HepG2 (cell line): ENCODE data around the gene CLCA1. TPM values are rescaled to one million over a fixed set of nuclear protein-coding genes. Genes with fewer than 3 reads are reported as not detected.

ENCODE experiments used
- ATAC-seq: fragments of 200-7000 bp; cut with Tn5 transposase; 3 replicates; pipeline ENCODE4 v1.9.1; 2020; ENCODE audit warnings: mild to moderate bottlenecking, moderate library complexity
- BruUV-seq: library from RNA; stranded (reverse); fragments of 400-500 nt; replicated peaks from 2 replicates; lab custom pipeline; 2021; lab: Mats Ljungman, UMichigan
- CTCF ChIA-PET: fragments of 300-600 bp; formaldehyde crosslinking; extraction: SDS; loops from one replicate; lab custom pipeline; 2021; ENCODE audit warnings: low total read pairs, inconsistent platforms, low intra/inter-chr PET ratio; lab: Yijun Ruan, JAX
- POLR2A ChIA-PET: fragments of 350-600 bp; sonication (Branson Sonifier 250); formaldehyde crosslinking; loops from one replicate; lab custom pipeline; 2020; ENCODE audit warnings: antibody characterized with exemption, inconsistent platforms; lab: Yijun Ruan, JAX
- DNase-seq: peaks from one replicate; pipeline ENCODE4 v3.0.0-alpha.2; 2015; ENCODE audit warnings: low spot score
- FAIRE-seq: peaks from 3 replicates; lab custom pipeline; 2011; peaks lifted over from hg19 to GRCh38; lab: Jason Lieb, UNC
- H2AFZ ChIP-seq: one replicate; pipeline ENCODE4 v1.6.1; 2011; ENCODE audit warnings: low read length, inconsistent platforms
- H3K27ac ChIP-seq: fragments of 300-600 bp; 3 replicates; pipeline ENCODE4 v1.8.0; 2011; ENCODE audit warnings: mixed run types, mild to moderate bottlenecking, mixed read lengths, low read length, inconsistent platforms; ENCODE audit not compliant: insufficient read depth; ENCODE audit errors: extremely low read length
- H3K27me3 ChIP-seq, 2 experiments: fragments of 200-600 bp in 1 of 2; 2 replicates in 1 of 2; 3 replicates in 1 of 2; pipeline versions ENCODE4 v1.6.0 to v1.8.0; 2011; ENCODE audit warnings: low read length in 2 of 2, mild to moderate bottlenecking in 2 of 2, moderate library complexity in 2 of 2, inconsistent platforms in 1 of 2; ENCODE audit not compliant: insufficient read depth in 2 of 2, control insufficient read depth in 1 of 2
- H3K36me3 ChIP-seq, 2 experiments: fragments of 200-600 bp in 1 of 2; replicated peaks in 1 of 2; 2 replicates in 1 of 2; 3 replicates in 1 of 2; pipeline versions ENCODE4 v1.5.1 to v1.8.0; 2011; ENCODE audit warnings: low read length in 2 of 2, inconsistent platforms in 1 of 2; ENCODE audit not compliant: insufficient read depth in 2 of 2, control insufficient read depth in 1 of 2
- H3K4me1 ChIP-seq: 2 replicates; pipeline ENCODE4 v1.5.1; 2012; ENCODE audit warnings: low read length, inconsistent platforms; ENCODE audit not compliant: insufficient read depth
- H3K4me2 ChIP-seq: 2 replicates; pipeline ENCODE4 v1.6.0; 2011; ENCODE audit warnings: low read depth, low read length, inconsistent platforms
- H3K4me3 ChIP-seq, 3 experiments: fragments of 200-600 bp in 1 of 3; sonication (generic), shearing (Covaris generic) in 1 of 3; replicated peaks in 1 of 3; 2 replicates each; pipeline ENCODE4 v1.5.1; 2011 to 2016; ENCODE audit warnings: low read length in 3 of 3, inconsistent platforms in 2 of 3, low read depth in 2 of 3, mild to moderate bottlenecking in 2 of 3, control low read depth in 1 of 3, mixed read lengths in 1 of 3; ENCODE audit not compliant: insufficient read depth in 1 of 3
- H3K79me2 ChIP-seq: one replicate; pipeline ENCODE4 v1.6.1; 2011; ENCODE audit warnings: low read length, inconsistent platforms; ENCODE audit not compliant: insufficient read depth
- H3K9ac ChIP-seq: 2 replicates; pipeline ENCODE4 v1.6.0; 2011; ENCODE audit warnings: mild to moderate bottlenecking, low read depth, low read length, inconsistent platforms; ENCODE audit not compliant: insufficient read depth
- H3K9me3 ChIP-seq: 2 replicates; pipeline ENCODE4 v1.5.1; 2012; ENCODE audit warnings: mild to moderate bottlenecking, low read length
- H4K20me1 ChIP-seq: 2 replicates; pipeline ENCODE4 v1.6.0; 2011; ENCODE audit warnings: inconsistent platforms, mild to moderate bottlenecking, low read length, moderate library complexity; ENCODE audit not compliant: insufficient read depth
- DMAP1 ChIP-seq: IDR thresholded peaks from 2 replicates; pipeline ENCODE4 v1.6.1; 2016
- RFX1 ChIP-seq: fragments of 450-650 bp; IDR thresholded peaks from 2 replicates; pipeline ENCODE4 v1.6.1; 2017
- SNAPC5 ChIP-seq: sonication (generic); formaldehyde crosslinking; IDR thresholded peaks from 2 replicates; pipeline ENCODE4 v1.8.1; 2023; ENCODE audit warnings: mild to moderate bottlenecking, missing genetic modification reagents, borderline replicate concordance
- TCF7L2 ChIP-seq: IDR thresholded peaks from 2 replicates; pipeline ENCODE4 v1.6.1; 2011; ENCODE audit warnings: mild to moderate bottlenecking, low read depth, low read length, moderate library complexity
- ZNF619 ChIP-seq: sonication (generic); formaldehyde crosslinking; IDR thresholded peaks from 2 replicates; pipeline ENCODE4 v1.4.0; 2020; ENCODE audit warnings: mild to moderate bottlenecking, missing genetic modification reagents
- ZNF891 ChIP-seq: sonication (generic); formaldehyde crosslinking; IDR thresholded peaks from 2 replicates; pipeline ENCODE4 v1.5.0; 2020; ENCODE audit warnings: mild to moderate bottlenecking, missing genetic modification reagents
- whole genome bisulfite sequencing: methylation state at CpG from one replicate; pipeline ENCODE4 v1.1.6; 2017; ENCODE audit warnings: low lambda C conversion rate; 5-methylcytosine and 5-hydroxymethylcytosine counted together
- in situ Hi-C: cut with HindIII; loops from 2 replicates; pipeline ENCODE4 v1.10.0; 2017; ENCODE audit warnings: low pct_unique_long_range_greater_than_20kb; ENCODE audit not compliant: extremely low pct_ligation_motif_present
- intact Hi-C: fragments of 100-400 bp; cut with micrococcal nuclease; formaldehyde crosslinking; loops from one replicate; pipeline ENCODE4 v1.10.0; 2022; ENCODE audit not compliant: unreplicated experiment
- polyA plus RNA-seq, 8 experiments: library from polyadenylated mRNA; depleted of rRNA in 3 of 8; stranded (reverse) in 7 of 8; unstranded in 1 of 8; fragments of >200 nt; fragmentation: Illumina TruSeq in 4 of 8; extraction: Trizol in 4 of 8; gene quantifications; 2 replicates each; pipeline versions ENCODE4 v1.2.1 to v1.2.3, GENCODE V29; 2011 to 2016; ENCODE audit warnings: low read depth in 4 of 8, missing spikeins in 1 of 8, mixed read lengths in 1 of 8; ENCODE audit not compliant: insufficient read depth in 1 of 8
- total RNA-seq, 5 experiments: library from RNA; depleted of rRNA; stranded (reverse); fragments of >200 nt; fragmentation: Illumina TruSeq; extraction: Trizol; gene quantifications; 2 replicates each; pipeline ENCODE4 v1.2.3, GENCODE V29; 2016; ENCODE audit warnings: low read depth in 1 of 5

The CLCA1 gene
- total and polyA plus RNA-seq, 2 of the 13 experiments (the other 11 are each of a cell fraction or from before 2014, with no cell fraction given): not detected

DNA sequence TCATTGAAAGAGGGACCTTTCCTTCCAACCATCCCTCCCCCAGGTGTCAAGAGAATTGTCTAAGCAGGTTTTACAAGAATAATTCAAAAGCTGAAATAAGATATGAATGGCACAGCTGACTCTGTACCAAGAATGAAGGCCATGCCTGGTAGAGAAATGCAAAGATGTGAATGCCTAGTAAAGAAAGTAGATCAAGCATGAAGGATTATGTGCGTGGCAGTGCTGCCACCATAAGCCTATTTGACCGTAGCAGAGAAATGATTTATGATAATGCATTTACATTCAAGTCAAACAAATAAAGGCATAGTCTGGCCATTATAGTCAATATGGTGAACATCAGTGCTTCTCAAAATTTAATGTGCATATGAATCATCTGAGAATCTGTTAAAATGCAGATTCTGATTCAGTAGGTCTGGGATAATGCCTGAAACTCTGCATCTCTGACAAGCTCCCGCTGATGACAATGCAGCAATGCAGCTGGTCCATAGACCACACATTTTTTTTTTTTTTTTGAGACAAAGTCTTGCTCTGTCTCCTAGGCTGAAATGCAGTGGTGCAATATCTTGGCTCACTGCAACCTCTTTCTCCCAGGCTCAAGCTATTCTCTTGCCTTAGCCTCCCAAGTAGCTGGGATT is 61.6 kb downstream of the CLCA1 start:
- TF ChIP-seq ZNF619 (no peak), ZNF891 (no peak), RFX1 (no peak), TCF7L2 (no peak), SNAPC5 (CRISPR knock-in tag) (no peak)
- H4K20me1 ChIP-seq: no peaks in the 10 kb centered on the region
- 49% methylated on average over 3 of the region's 3 CpGs for WGBS
- H3K79me2 ChIP-seq: no peaks in the 10 kb centered on the region
- DNase-seq (no peak), ATAC-seq (no peak), FAIRE-seq (no peak)
- H3K4me2 ChIP-seq: no peak overlapping the region
- CTCF ChIA-PET: no interaction called here
- BruUV-seq: no TSS peak
- no peaks in the 10 kb centered on the region for H3K9me3 ChIP-seq
- H3K27ac ChIP-seq: no peak overlapping the region
- no peaks in the 10 kb centered on the region for H3K36me3 ChIP-seq
- in situ Hi-C loops: no loop called here
- no peaks in the 10 kb centered on the region for H3K4me1 ChIP-seq
- intact Hi-C loops: no loop called here
- H3K4me3 ChIP-seq: no peak overlapping the region
- H3K9ac ChIP-seq: no peak overlapping the region
- H3K27me3 ChIP-seq: no peaks in the 10 kb centered on the region; a peak in 1 of 5 replicates
- no peak overlapping the region for H2AFZ ChIP-seq
- POLR2A ChIA-PET: no interaction called here

DNA sequence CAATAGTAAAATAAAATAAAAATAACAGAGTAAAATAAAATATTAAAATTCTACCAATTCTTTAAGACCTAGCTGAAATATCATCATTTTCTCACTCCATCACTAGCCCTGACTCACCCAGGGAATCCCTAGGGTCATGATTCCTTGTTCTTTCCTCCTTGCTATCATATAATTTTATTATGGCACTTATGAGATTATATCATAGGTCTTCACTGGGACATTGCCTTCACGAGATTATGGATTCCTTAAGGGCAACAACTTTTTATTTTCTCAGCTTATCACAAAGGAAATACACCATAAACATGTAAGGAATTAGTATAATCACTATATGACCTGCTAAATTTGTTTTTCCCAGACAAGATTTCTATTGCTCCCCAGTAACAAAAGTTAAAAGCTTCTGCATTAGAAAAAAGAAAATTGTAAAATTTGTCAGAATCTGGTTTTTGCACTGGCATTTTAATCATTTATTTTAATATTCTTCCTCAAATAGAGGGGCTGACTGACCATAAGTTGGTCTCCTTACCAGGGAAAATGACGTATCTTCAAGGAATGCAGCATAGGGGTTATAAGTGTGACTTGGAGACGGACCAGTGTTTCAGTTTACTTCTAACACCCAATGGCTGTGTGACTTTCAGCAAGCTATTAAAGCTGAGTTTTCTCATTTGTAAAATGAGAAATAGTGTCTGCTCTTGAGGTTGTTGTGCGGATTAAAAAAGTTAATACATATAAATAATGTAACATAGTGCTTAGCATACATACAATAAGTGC is 69.4 kb downstream of the CLCA1 start:
- DNase-seq (no peak), ATAC-seq (no peak), FAIRE-seq (no peak)
- CTCF ChIA-PET: no interaction called here
- Histone ChIP-seq H3K79me2 (no peaks in the 10 kb centered on the region), H3K36me3 (no peaks in the 10 kb centered on the region), H3K4me1 (no peaks in the 10 kb centered on the region), H3K9me3 (no peaks in the 10 kb centered on the region), H3K9ac (no peak overlapping the region), H4K20me1 (no peaks in the 10 kb centered on the region), H3K4me3 (no peak overlapping the region), H3K4me2 (no peak overlapping the region), H3K27me3 (no peaks in the 10 kb centered on the region), H2AFZ (no peak overlapping the region), H3K27ac (no peak overlapping the region)
- no TSS peak for BruUV-seq
- POLR2A ChIA-PET: no interaction called here
- intact Hi-C loops (no loop called here), in situ Hi-C loops (no loop called here)
- TF ChIP-seq DMAP1 (CRISPR knock-in tag): no peak
- WGBS: 4% methylated on average over 4 of the region's 4 CpGs
